H1 (cell line): Measurements from ENCODE around the gene MPRIP. TPM values are rescaled to one million over a fixed set of nuclear protein-coding genes. Genes with fewer than 3 reads are reported as not detected.

Experiments used
- CTCF ChIA-PET: fragments of 300-600 bp; sonication (Branson Sonifier 250); formaldehyde crosslinking; loops from one replicate; lab custom pipeline; 2021; ENCODE audit not compliant: partially characterized antibody; lab: Charles Lee
- POLR2A ChIA-PET: fragments of 300-600 bp; sonication (Branson Sonifier 250); formaldehyde crosslinking; loops from one replicate; lab custom pipeline; 2021; ENCODE audit warnings: inconsistent platforms; ENCODE audit not compliant: partially characterized antibody; lab: Charles Lee
- DNase-seq, 2 experiments: peaks; one replicate each; pipeline versions ENCODE4 v3.0.0 to v3.0.0-alpha.2; 2010 to 2022; ENCODE audit warnings: low spot score in 2 of 2, low read depth in 1 of 2, mixed read lengths in 1 of 2
- FAIRE-seq: peaks from 2 replicates; lab custom pipeline; 2011; peaks lifted over from hg19 to GRCh38; lab: Jason Lieb, UNC
- H2AFZ ChIP-seq: 2 replicates; pipeline ENCODE4 v1.8.1; 2012; ENCODE audit warnings: low read length, inconsistent platforms
- H2AK5ac ChIP-seq: 2 replicates; pipeline ENCODE4 v1.6.1; 2013; ENCODE audit warnings: low read depth, low read length
- H2BK120ac ChIP-seq: replicated peaks from 2 replicates; pipeline ENCODE3; 2013; ENCODE audit warnings: low read depth, low read length, inconsistent platforms
- H2BK12ac ChIP-seq: 2 replicates; pipeline ENCODE4 v1.6.1; 2013; ENCODE audit warnings: low read depth, low read length
- H2BK15ac ChIP-seq: 2 replicates; pipeline ENCODE4 v1.6.1; 2013; ENCODE audit warnings: low read length
- H2BK20ac ChIP-seq: 2 replicates; pipeline ENCODE4 v1.6.1; 2013; ENCODE audit warnings: low read length
- H2BK5ac ChIP-seq: 2 replicates; pipeline ENCODE4 v1.6.1; 2013; ENCODE audit warnings: low read depth, low read length
- H3K14ac ChIP-seq: 2 replicates; pipeline ENCODE4 v1.6.1; 2013; ENCODE audit warnings: inconsistent platforms; ENCODE audit not compliant: insufficient read length
- H3K18ac ChIP-seq: 2 replicates; pipeline ENCODE4 v1.6.1; 2013; ENCODE audit warnings: low read length; ENCODE audit errors: extremely low read depth
- H3K23ac ChIP-seq: 2 replicates; pipeline ENCODE4 v1.6.1; 2013; ENCODE audit warnings: inconsistent platforms; ENCODE audit not compliant: insufficient read length
- H3K23me2 ChIP-seq: 2 replicates; pipeline ENCODE4 v1.6.1; 2013; ENCODE audit warnings: low read depth, low read length
- H3K27ac ChIP-seq: 2 replicates; pipeline ENCODE4 v1.6.1; 2011; ENCODE audit warnings: low read depth, low read length, inconsistent platforms
- H3K27me3 ChIP-seq, 4 experiments: replicated peaks in 1 of 4; 1 replicate in 1 of 4; 2 replicates in 3 of 4; pipeline versions ENCODE4 v1.6.1 to v1.8.1; 2011 to 2013; ENCODE audit warnings: low read length in 3 of 4, mild to moderate bottlenecking in 3 of 4, inconsistent platforms in 2 of 4, mixed read lengths in 2 of 4, moderate library complexity in 1 of 4; ENCODE audit not compliant: control insufficient read depth in 3 of 4, insufficient read depth in 3 of 4; ENCODE audit errors: extremely low read depth in 1 of 4
- H3K36me3 ChIP-seq, 4 experiments: 2 replicates each; pipeline versions ENCODE4 v1.6.1 to v1.8.1; 2011 to 2013; ENCODE audit warnings: mild to moderate bottlenecking in 4 of 4, low read length in 3 of 4, moderate library complexity in 2 of 4, control low read depth in 1 of 4, inconsistent platforms in 1 of 4; ENCODE audit not compliant: insufficient read depth in 4 of 4, control insufficient read depth in 2 of 4
- H3K4ac ChIP-seq: replicated peaks from 2 replicates; pipeline ENCODE3; 2013; ENCODE audit warnings: low read length, low read depth, mixed read lengths, inconsistent platforms; ENCODE audit not compliant: insufficient read length
- H3K4me1 ChIP-seq, 4 experiments: replicated peaks in 1 of 4; 1 replicate in 1 of 4; 2 replicates in 3 of 4; pipeline versions ENCODE4 v1.6.1 to v1.8.1; 2011 to 2013; ENCODE audit warnings: low read length in 3 of 4, inconsistent platforms in 2 of 4, mixed read lengths in 1 of 4; ENCODE audit not compliant: insufficient read depth in 4 of 4, control insufficient read depth in 3 of 4
- H3K4me2 ChIP-seq, 2 experiments: 2 replicates each; pipeline versions ENCODE4 v1.6.1 to v1.8.1; 2011 to 2013; ENCODE audit warnings: low read depth in 2 of 2, low read length in 2 of 2, control low read depth in 1 of 2, inconsistent platforms in 1 of 2, mild to moderate bottlenecking in 1 of 2; ENCODE audit not compliant: insufficient read depth in 1 of 2
- H3K4me3 ChIP-seq, 4 experiments: fragments of 200-600, 300-600 bp in 1 of 4; sonication (generic), shearing (Covaris generic), sonication (Bioruptor Twin) in 1 of 4; 2 replicates each; pipeline versions ENCODE4 v1.5.1 to v1.8.1; 2011 to 2016; ENCODE audit warnings: low read length in 4 of 4, low read depth in 3 of 4, control low read depth in 2 of 4, inconsistent platforms in 2 of 4, mild to moderate bottlenecking in 2 of 4, mixed read lengths in 1 of 4, moderate library complexity in 1 of 4; ENCODE audit not compliant: insufficient read depth in 2 of 4; ENCODE audit errors: extremely low read depth in 1 of 4
- H3K56ac ChIP-seq: replicated peaks from 2 replicates; pipeline ENCODE3; 2013; ENCODE audit warnings: low read depth, mild to moderate bottlenecking, mixed read lengths, low read length, inconsistent platforms; ENCODE audit not compliant: insufficient read length
- H3K79me1 ChIP-seq: 2 replicates; pipeline ENCODE4 v1.6.1; 2013; ENCODE audit warnings: low read depth, low read length, control low read depth
- H3K79me2 ChIP-seq, 2 experiments: 2 replicates each; pipeline versions ENCODE4 v1.6.1 to v1.8.1; 2012 to 2013; ENCODE audit warnings: low read length in 2 of 2, mild to moderate bottlenecking in 2 of 2, inconsistent platforms in 1 of 2; ENCODE audit not compliant: insufficient read depth in 2 of 2, control insufficient read depth in 1 of 2
- H3K9ac ChIP-seq, 4 experiments: replicated peaks in 1 of 4; 1 replicate in 1 of 4; 2 replicates in 3 of 4; pipeline versions ENCODE4 v1.6.1 to v1.8.1; 2011 to 2013; ENCODE audit warnings: low read depth in 3 of 4, low read length in 3 of 4, control low read depth in 2 of 4, mild to moderate bottlenecking in 2 of 4, moderate library complexity in 2 of 4, inconsistent platforms in 1 of 4; ENCODE audit errors: extremely low read depth in 1 of 4
- H3K9me3 ChIP-seq, 2 experiments: 2 replicates each; pipeline versions ENCODE4 v1.6.1 to v1.8.1; 2012 to 2013; ENCODE audit warnings: mild to moderate bottlenecking in 2 of 2, moderate library complexity in 2 of 2, control low read depth in 1 of 2, inconsistent platforms in 1 of 2, low read depth in 1 of 2, low read length in 1 of 2, mixed read lengths in 1 of 2; ENCODE audit not compliant: insufficient read depth in 2 of 2
- H4K20me1 ChIP-seq, 2 experiments: replicated peaks in 1 of 2; 2 replicates each; pipeline versions ENCODE3 to v1.8.1; 2011 to 2013; ENCODE audit warnings: inconsistent platforms in 2 of 2, low read length in 2 of 2, mild to moderate bottlenecking in 1 of 2; ENCODE audit not compliant: insufficient read depth in 2 of 2, control insufficient read depth in 1 of 2
- H4K5ac ChIP-seq: 2 replicates; pipeline ENCODE4 v1.6.1; 2013; ENCODE audit warnings: low read length, low read depth, mixed read lengths, inconsistent platforms; ENCODE audit not compliant: insufficient read length
- H4K8ac ChIP-seq: 2 replicates; pipeline ENCODE4 v1.8.0; 2013; ENCODE audit warnings: mild to moderate bottlenecking, moderate library complexity, low read length, inconsistent platforms; ENCODE audit not compliant: insufficient read depth; ENCODE audit errors: extremely low read depth
- H4K91ac ChIP-seq: replicated peaks from 2 replicates; pipeline ENCODE3; 2013; ENCODE audit warnings: low read length, mixed read lengths, inconsistent platforms; ENCODE audit not compliant: insufficient read length
- CHD1 ChIP-seq: IDR thresholded peaks from 2 replicates; pipeline ENCODE4 v1.6.1; 2012; ENCODE audit warnings: low read depth, low read length, improper control_type of control experiment
- CHD2 ChIP-seq: IDR thresholded peaks from 2 replicates; pipeline ENCODE4 v1.6.1; 2012; ENCODE audit warnings: low read length, improper control_type of control experiment
- CREB1 ChIP-seq: IDR thresholded peaks from 2 replicates; pipeline ENCODE4 v1.6.1; 2012; ENCODE audit warnings: inconsistent platforms
- SP4 ChIP-seq: IDR thresholded peaks from 2 replicates; pipeline ENCODE4 v1.6.1; 2012; ENCODE audit warnings: low read length, inconsistent platforms
- TCF12 ChIP-seq: IDR thresholded peaks from 2 replicates; pipeline ENCODE4 v1.6.1; 2011; ENCODE audit warnings: low read depth, mild to moderate bottlenecking, low read length
- TEAD4 ChIP-seq: IDR thresholded peaks from 2 replicates; pipeline ENCODE4 v1.6.1; 2012; ENCODE audit warnings: low read depth, low read length, inconsistent platforms, mixed read lengths
- WGBS, 2 experiments: shearing (Covaris generic) in 1 of 2; methylation state at CpG; one replicate each; pipeline versions ENCODE4 v1.1.6 to v1.1.7; 2013 to 2015; ENCODE audit warnings: low lambda C conversion rate in 2 of 2, mixed read lengths in 2 of 2, inconsistent platforms in 1 of 2, low coverage in 1 of 2, missing lambda C conversion rate in 1 of 2; ENCODE audit not compliant: insufficient replicate concordance in 2 of 2, insufficient coverage in 1 of 2, insufficient read length in 1 of 2; ENCODE audit errors: extremely low coverage in 1 of 2, missing lambda C conversion rate in 1 of 2; 5-methylcytosine and 5-hydroxymethylcytosine counted together
- polyA plus RNA-seq, 7 experiments: library from polyadenylated mRNA; depleted of rRNA in 3 of 7; stranded (reverse) in 5 of 7; unstranded in 2 of 7; fragments of >200 nt in 5 of 7; fragments of 200-250 nt in 2 of 7; gene quantifications; 1 replicate in 5 of 7; 2 replicates in 1 of 7; 4 replicates in 1 of 7; pipeline versions ENCODE4 v1.2.1 to v1.2.3, GENCODE V29; 2011 to 2013; ENCODE audit warnings: missing spikeins in 2 of 7, mixed read lengths in 2 of 7
- total RNA-seq: library from RNA; stranded (reverse); fragmentation: NEBNext Ultra II Directional; extraction: Animal tissue kit (Norgen Biotek cat#: 25700); gene quantifications from 2 replicates; pipeline ENCODE4 v1.2.1, GENCODE V29; 2021

The MPRIP gene
- total and polyA plus RNA-seq, 2 of the 8 experiments (the other 6 are each of a cell fraction or from before 2014, with no cell fraction given), result 48.6 to 146 TPM

DNA sequence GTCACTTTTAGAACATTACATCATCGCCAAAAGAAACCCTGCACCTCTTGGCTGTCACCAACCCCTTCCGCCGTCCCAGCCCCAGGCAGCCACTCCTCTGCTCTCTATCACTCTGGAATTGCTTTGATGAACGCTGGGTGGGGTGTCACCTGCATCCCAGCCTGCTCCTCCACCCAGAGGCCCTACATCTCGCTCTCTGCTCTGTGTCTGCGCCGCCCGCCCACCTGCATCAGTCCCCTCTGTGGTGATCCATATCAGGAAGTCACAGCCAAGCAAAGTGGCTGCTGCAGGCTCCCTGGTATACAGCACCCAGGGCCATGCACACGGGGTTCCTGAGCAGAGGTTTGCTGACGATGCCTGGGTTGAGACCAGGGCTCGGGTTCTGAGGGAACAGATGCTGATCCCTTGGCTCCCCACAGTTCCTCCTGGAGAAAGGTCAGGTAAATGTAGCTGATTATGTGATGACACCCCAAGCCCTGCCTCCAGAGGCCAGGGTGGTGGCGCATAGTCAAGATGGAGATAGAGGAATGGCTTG lies 30.8 kb downstream of the MPRIP start:
- peaks cover 3 to 14% of the 10 kb centered on the region in 2 experiments for H4K20me1 ChIP-seq
- H3K27ac ChIP-seq, result no peak overlapping the region
- H4K5ac ChIP-seq, result no peak overlapping the region
- H3K36me3 ChIP-seq, result peaks cover 0 to 5% (median 2%) of the 10 kb centered on the region in 4 experiments; a peak in 1 of 8 replicates
- no peak overlapping the region for H3K14ac ChIP-seq
- H3K4ac ChIP-seq, result no peak overlapping the region
- H4K91ac ChIP-seq, result no peak overlapping the region
- no peak overlapping the region for H3K18ac ChIP-seq
- H3K4me1 ChIP-seq, result no peaks in the 10 kb centered on the region
- TF ChIP-seq CHD1 (no peak), CREB1 (no peak), TEAD4 (no peak), TCF12 (no peak), SP4 (no peak), CHD2 (no peak)
- H3K23me2 ChIP-seq, result no peaks in the 10 kb centered on the region
- H4K8ac ChIP-seq, result no peak overlapping the region
- FAIRE-seq (no peak), DNase-seq (no peak)
- no peak overlapping the region for H3K9ac ChIP-seq
- H2BK120ac ChIP-seq, result no peak overlapping the region
- no peak overlapping the region for H2AK5ac ChIP-seq
- no peak overlapping the region for H3K23ac ChIP-seq
- no peak overlapping the region for H2BK15ac ChIP-seq
- no peak overlapping the region for H3K4me2 ChIP-seq
- H3K27me3 ChIP-seq, result no peaks in the 10 kb centered on the region
- H3K79me1 ChIP-seq, result peaks cover 9% of the 10 kb centered on the region
- no peak overlapping the region for H2AFZ ChIP-seq
- ChIA-PET CTCF (interaction anchor here (0.7 to 1.2 kb wide), 2 partner anchors 10 to 69 kb away, joined by 4 read pairs; no protein-coding TSS in a partner anchor), POLR2A (no interaction called here)
- no peak overlapping the region for H3K4me3 ChIP-seq
- H2BK5ac ChIP-seq, result no peak overlapping the region
- peaks cover 0 to 64% of the 10 kb centered on the region in 2 experiments; a peak in 3 of 4 replicates for H3K79me2 ChIP-seq
- no peak overlapping the region for H2BK20ac ChIP-seq
- 90% methylated on average over 12 of the region's 12 CpGs; no CpG with 5 or more reads in 1 of the 2 experiments for whole genome bisulfite sequencing, 2 experiments
- no peak overlapping the region for H3K56ac ChIP-seq
- no peak overlapping the region for H2BK12ac ChIP-seq
- H3K9me3 ChIP-seq, result no peaks in the 10 kb centered on the region
